ENCODE data around the gene CD274.

Gene CD274

GRCh38 chr9:5500441-5501235 is 50.3 kb downstream of the CD274 start:
- no peak for DNase-seq

- no peak for DNase-seq
Observed at GRCh38 chr9:5502553-5502952, 52.2 kb downstream of the CD274 start.

DNA sequence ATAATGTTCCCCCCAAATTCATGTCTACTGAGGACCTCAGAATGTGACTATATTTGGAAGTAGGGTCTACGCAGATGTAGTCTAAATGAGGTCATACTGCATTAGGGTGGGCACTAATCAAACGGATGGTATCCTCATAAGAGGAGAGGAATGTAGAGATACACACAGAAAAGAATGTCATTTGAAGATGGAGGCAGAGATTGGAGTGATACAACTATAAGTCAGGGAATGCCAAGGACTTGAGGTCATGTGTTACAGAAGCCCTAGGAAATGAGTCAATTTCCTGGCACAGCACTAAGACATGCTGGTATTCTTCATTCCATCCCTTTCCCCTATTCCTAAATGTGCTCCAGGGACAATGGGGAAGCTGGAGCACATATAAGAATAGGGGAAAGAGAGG is 59.2 kb downstream of the CD274 start:
- no peak for DNase-seq

DNA sequence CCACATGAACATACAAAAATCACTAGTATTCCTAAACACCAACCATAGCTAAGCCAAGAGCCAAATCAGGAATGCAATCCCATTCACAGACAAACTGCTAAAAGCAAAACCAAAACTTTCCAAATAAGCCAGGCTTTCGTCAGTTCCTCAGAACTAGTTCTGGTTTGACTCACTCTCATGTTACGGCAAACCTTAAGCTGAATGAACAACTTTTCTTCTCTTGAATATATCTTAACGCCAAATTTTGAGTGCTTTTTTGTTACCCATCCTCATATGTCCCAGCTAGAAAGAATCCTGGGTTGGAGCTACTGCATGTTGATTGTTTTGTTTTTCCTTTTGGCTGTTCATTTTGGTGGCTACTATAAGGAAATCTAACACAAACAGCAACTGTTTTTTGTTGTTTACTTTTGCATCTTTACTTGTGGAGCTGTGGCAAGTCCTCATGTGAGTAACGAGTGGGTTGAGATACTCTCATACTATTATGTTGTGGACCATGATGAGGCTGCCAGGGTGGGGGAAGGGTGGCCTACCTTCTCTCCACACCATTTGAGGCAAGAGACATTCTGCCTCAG is 60.1 kb downstream of the CD274 start, which contains the start of gene PDCD1LG2:
PDCD1LG2 (plus strand) TSS at position 172 of the 572 bp plus-strand sequence. CDS start 12,016 bp downstream, outside the sequence.
- no peak for DNase-seq

DNA sequence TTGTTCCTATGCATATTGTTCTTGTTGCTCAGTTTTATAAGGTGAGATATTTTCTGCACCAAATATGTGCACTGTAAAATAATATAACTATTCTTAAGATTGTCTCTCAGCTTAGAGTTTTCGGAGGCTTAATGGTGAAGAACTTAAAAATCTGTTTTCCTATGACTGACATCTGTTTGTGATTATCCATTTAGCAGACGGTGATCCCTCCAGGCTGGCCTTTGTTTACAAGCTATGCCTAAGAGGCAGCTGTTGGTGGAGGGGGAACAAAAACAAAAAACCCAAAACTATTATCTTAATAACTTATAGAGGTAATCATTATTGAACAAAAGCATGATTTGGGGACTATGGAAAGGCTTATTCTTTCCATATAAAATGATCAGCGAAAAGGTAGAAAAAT is 60.6 kb downstream of the CD274 start:
- DNase-seq, result no peak

GRCh38 chr9:5511476-5511875 is 61.1 kb downstream of the CD274 start:
- DNase-seq, result no peak

DNA sequence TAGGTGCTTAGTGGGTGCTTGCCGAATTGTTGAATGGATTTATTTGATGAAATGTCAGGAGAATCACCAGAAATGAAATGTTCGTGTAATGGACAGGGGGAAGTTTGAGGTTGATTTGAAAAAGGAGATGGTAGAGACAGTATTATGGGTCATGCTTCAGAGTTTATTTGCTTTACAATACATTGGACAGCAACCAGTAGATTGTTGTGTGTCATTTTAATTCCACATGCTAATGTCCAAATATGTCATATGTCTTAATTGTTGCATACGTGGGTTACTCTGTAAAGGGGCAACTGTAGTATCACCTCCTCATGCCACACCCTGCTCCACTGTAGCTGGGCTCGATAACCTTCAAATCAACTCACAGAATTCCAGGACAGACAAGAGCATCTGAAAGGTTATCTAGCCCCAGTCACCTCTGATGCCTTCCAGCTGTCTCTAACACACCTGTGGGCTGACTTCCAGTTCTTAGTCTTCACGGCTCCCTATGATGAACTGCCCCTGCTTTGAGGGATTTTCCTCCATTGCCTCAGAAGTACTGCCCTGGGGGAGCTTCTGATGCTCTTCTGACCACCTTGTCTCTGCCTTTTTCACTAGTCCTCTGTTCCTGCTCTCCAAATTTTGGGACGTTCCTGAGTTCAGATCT is 61.7 kb downstream of the CD274 start:
- DNase-seq, result no peak

GRCh38 chr9:5512658-5513452 is 62.5 kb downstream of the CD274 start:
- peak in 1 of 2 experiments; percentile 12 for DNase-seq

- no peak for DNase-seq
Observed at GRCh38 chr9:5513966-5514616, 63.7 kb downstream of the CD274 start.

DNA sequence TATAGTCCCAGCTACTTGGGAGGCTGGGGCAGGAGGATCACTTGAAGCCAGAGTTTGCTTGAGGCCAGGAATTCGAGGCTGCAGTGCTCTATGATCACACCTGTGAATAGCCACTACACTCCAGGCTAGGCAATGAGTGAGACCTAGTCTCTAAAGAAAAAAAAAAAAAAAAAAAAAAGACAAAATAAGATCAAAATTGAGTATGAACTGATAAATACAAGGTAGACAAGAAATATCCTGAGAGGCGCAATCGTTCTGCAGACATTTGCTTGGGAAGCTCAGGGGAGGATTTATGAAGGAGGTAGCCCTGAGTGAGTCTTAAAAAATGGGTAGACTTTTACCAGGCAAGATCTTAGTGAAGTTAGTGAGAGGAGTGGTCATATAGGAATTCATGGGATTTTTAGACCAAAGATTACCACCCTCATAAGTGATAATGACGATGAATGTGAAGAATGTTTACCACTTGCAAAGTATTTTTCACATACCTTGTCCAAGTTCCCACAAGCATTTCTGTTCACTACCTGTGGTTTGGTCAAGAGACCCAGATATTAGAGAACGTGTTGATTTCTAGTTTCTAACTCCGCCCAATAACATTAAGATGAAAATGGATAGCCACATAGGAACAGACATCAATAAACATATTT is 64.4 kb downstream of the CD274 start:
- DNase-seq, result no peak

GRCh38 chr9:5515261-5515650 is 64.9 kb downstream of the CD274 start:
- DNase-seq, result no peak

DNA sequence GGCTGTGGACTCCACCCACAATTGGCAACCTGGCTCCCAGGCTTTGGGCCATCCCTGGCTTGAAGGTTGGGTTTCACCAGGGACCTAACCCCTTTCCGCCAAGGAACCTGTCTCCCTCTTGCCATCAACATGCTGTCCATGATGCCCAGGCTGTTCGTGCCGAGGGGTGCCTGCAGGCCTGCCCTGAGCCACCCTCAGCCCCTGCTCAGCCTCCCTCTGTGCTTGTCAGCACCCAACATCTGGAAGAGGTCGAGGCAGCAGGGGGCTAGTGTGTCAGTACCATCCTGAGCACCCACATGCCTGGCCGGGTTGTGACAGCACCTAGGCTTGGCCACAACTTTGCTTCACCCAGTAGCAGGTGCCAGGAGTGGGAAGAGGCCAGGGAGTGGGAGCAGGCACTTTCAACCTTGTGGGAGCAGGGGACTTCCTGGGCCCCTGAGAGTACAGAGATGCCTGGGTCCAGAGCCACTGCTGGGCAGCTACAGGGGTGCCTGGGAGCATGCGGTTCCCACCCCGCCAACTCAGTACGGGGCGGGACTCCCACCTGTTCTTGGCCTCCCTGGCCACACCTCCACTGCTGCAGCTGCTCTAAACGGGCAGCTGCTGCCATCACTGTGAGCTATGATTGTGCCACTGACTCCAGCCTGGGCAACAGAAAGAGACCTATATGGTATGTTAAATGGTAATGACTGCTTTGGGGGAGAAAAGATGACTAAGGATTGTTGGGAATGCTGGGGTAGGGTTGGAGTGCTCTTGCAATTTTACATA is 66.3 kb downstream of the CD274 start:
- no peak for DNase-seq

DNA sequence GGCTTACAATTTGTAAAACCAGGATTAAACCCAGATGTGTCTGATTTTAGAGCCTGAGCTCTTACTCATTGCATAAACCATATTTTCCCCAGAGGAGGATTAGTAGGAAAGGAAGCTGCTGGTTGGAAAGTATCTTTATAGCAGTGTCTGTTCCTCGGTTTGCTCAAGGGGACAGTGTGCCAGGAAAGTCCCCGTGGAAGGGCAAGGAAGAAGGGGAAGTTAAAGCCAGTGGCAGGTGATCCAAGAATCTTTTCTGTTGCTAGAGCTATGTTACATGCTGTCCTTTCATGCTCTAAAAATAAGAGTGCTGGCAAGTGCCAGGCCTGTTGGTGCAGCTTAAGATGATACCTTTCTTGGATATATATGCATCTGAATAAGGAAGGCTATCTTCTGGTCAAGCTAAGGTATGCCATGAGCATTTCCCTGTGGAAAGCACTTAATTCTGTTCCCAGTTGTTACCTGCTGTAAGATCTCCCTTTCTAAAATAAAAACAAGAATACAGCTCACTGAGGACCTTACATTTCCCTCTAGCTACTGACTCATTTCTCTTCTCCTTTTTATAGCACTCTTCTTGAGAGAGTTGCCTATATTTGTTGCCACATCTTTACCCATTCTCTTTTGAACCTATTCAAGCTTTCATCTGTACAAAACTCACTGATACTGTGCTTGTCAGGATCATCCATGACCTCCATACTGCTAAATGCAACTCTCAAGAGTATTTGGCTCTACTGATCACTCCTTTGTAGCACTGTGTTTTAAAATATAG is 68.0 kb downstream of the CD274 start:
- peak in 1 of 2 experiments; percentile 9 for DNase-seq

DNA sequence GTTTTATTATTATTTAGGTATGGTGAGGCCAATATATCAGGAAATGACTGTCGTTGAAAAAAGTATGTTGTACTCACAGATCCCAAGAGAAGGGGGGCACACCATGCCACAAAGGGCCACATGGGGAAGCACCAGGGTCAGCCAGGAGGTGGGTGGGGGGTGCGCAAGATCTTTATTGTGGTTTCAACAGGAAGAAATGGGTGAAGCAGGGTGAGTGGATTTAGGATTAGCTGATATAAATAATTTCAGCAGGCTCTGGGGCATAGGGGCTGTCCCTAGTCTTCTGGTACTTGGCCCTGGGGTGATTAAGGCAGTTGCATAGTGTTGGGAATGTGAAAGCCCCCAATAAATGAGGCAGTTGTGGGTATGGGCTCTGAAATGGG is 68.6 kb downstream of the CD274 start:
- DNase-seq, result no peak
